Thymus (tissue), 11 donors: ENCODE data around the gene HS6ST3. TPM values are rescaled to one million over a fixed set of nuclear protein-coding genes. Genes with fewer than 3 reads are reported as not detected.

ENCODE experiments used
- DNase-seq, 9 donors: peaks; one replicate each; pipeline ENCODE4 v3.0.0-alpha.2; 2013; ENCODE audit warnings: low spot score in 9 of 9, low read depth in 6 of 9, missing footprints in 1 of 9
- H3K27ac ChIP-seq, 2 donors: one replicate each; pipeline ENCODE4 v1.5.1; 2013; ENCODE audit warnings: control low read depth in 1 of 2, low read depth in 1 of 2, low read length in 1 of 2, mild to moderate bottlenecking in 1 of 2, moderate library complexity in 1 of 2
- H3K27me3 ChIP-seq, 2 donors: one replicate each; pipeline ENCODE4 v1.5.1; 2013; ENCODE audit warnings: low read length in 1 of 2; ENCODE audit not compliant: control insufficient read depth in 2 of 2, insufficient read depth in 1 of 2
- H3K36me3 ChIP-seq, 2 donors: one replicate each; pipeline ENCODE4 v1.5.1; 2013; ENCODE audit warnings: low read length in 1 of 2, mild to moderate bottlenecking in 1 of 2, moderate library complexity in 1 of 2; ENCODE audit not compliant: control insufficient read depth in 2 of 2, insufficient read depth in 2 of 2
- H3K4me1 ChIP-seq, 2 donors: one replicate each; pipeline ENCODE4 v1.5.1; 2013; ENCODE audit warnings: low read length in 2 of 2; ENCODE audit not compliant: control insufficient read depth in 2 of 2, insufficient read depth in 2 of 2
- H3K4me3 ChIP-seq, 2 donors: one replicate each; pipeline ENCODE4 v1.5.1; 2013; ENCODE audit warnings: low read length in 2 of 2, control low read depth in 1 of 2, mild to moderate bottlenecking in 1 of 2
- H3K9me3 ChIP-seq, 2 donors: one replicate each; pipeline ENCODE4 v1.5.1; 2013; ENCODE audit warnings: low read length in 1 of 2, mild to moderate bottlenecking in 1 of 2; ENCODE audit not compliant: control insufficient read depth in 2 of 2, insufficient read depth in 1 of 2
- WGBS: extraction: QIAGEN DNeasy Blood & Tissue Kit; methylation state at CpG from one replicate; pipeline ENCODE4 v1.1.7; 2013; 5-methylcytosine and 5-hydroxymethylcytosine counted together
- polyA plus RNA-seq: library from polyadenylated mRNA; stranded (reverse); fragments of 200-250 nt; gene quantifications from one replicate; pipeline ENCODE4 v1.2.3, GENCODE V29; 2013
- total RNA-seq: library from RNA; stranded (reverse); fragments of 120-200 nt; gene quantifications from one replicate; pipeline ENCODE4 v1.2.4, GENCODE V29; 2013
- donor health status: healthy.

The HS6ST3 gene
- total and polyA plus RNA-seq, 2 donors: 0.05 to 0.07 TPM

GRCh38 chr13:96294930-96295881, 205.3 kb downstream of the HS6ST3 start:
- Histone ChIP-seq H3K27ac (no peak overlapping the region), H3K9me3 (no peaks in the 10 kb centered on the region), H3K4me3 (no peak overlapping the region), H3K4me1 (no peaks in the 10 kb centered on the region), H3K36me3 (no peaks in the 10 kb centered on the region), H3K27me3 (no peaks in the 10 kb centered on the region)
- WGBS: 74% methylated on average over 7 of the region's 7 CpGs
- DNase-seq: no peak

- H3K9me3 ChIP-seq: no peaks in the 10 kb centered on the region
- no peak for DNase-seq
- H3K4me3 ChIP-seq: no peak overlapping the region
- no peak overlapping the region for H3K27ac ChIP-seq
- H3K4me1 ChIP-seq: no peaks in the 10 kb centered on the region
- H3K36me3 ChIP-seq: no peaks in the 10 kb centered on the region
- 83% methylated on average over 3 of the region's 3 CpGs for WGBS
- no peaks in the 10 kb centered on the region for H3K27me3 ChIP-seq
Measured at GRCh38 chr13:96297360-96297759, 207.5 kb downstream of the HS6ST3 start.

- no peak for DNase-seq
- Histone ChIP-seq H3K9me3 (no peaks in the 10 kb centered on the region), H3K4me3 (no peak overlapping the region), H3K36me3 (no peaks in the 10 kb centered on the region), H3K4me1 (no peaks in the 10 kb centered on the region), H3K27ac (no peak overlapping the region), H3K27me3 (no peaks in the 10 kb centered on the region)
- 90% methylated on average over 4 of the region's 4 CpGs for WGBS
Measured at GRCh38 chr13:96299235-96299634, 209.3 kb downstream of the HS6ST3 start.

GRCh38 chr13:96308568-96308967, 218.7 kb downstream of the HS6ST3 start:
- DNase-seq: no peak
- WGBS: 94% methylated on average over 3 of the region's 3 CpGs
- Histone ChIP-seq H3K9me3 (no peaks in the 10 kb centered on the region), H3K27ac (no peak overlapping the region), H3K4me3 (no peak overlapping the region), H3K36me3 (no peaks in the 10 kb centered on the region), H3K4me1 (no peaks in the 10 kb centered on the region), H3K27me3 (no peaks in the 10 kb centered on the region)

GRCh38 chr13:96314974-96315373, 225.1 kb downstream of the HS6ST3 start:
- Histone ChIP-seq H3K9me3 (no peaks in the 10 kb centered on the region), H3K27ac (no peak overlapping the region), H3K4me3 (no peak overlapping the region), H3K4me1 (no peaks in the 10 kb centered on the region), H3K27me3 (no peaks in the 10 kb centered on the region), H3K36me3 (no peaks in the 10 kb centered on the region)
- WGBS: 87% methylated on average over 1 of the region's 1 CpG
- no peak for DNase-seq

- peaks cover 0 to 15% of the 10 kb centered on the region in 2 donors for H3K9me3 ChIP-seq
- H3K27me3 ChIP-seq: no peaks in the 10 kb centered on the region
- H3K27ac ChIP-seq: no peak overlapping the region
- WGBS: 94% methylated on average over 4 of the region's 4 CpGs
- DNase-seq: no peak
- no peaks in the 10 kb centered on the region for H3K36me3 ChIP-seq
- no peaks in the 10 kb centered on the region for H3K4me1 ChIP-seq
- H3K4me3 ChIP-seq: no peak overlapping the region
Measured at GRCh38 chr13:96338030-96338429, 248.1 kb downstream of the HS6ST3 start.

- Histone ChIP-seq H3K27ac (no peak overlapping the region), H3K27me3 (no peaks in the 10 kb centered on the region), H3K4me1 (no peaks in the 10 kb centered on the region), H3K9me3 (peaks cover 0 to 6% of the 10 kb centered on the region in 2 donors), H3K4me3 (no peak overlapping the region), H3K36me3 (no peaks in the 10 kb centered on the region)
- WGBS: 94% methylated on average over 3 of the region's 3 CpGs
- no peak for DNase-seq
Measured at GRCh38 chr13:96342286-96342685, 252.4 kb downstream of the HS6ST3 start.

- H3K4me1 ChIP-seq: no peaks in the 10 kb centered on the region
- H3K4me3 ChIP-seq: no peak overlapping the region
- no peaks in the 10 kb centered on the region for H3K36me3 ChIP-seq
- H3K27me3 ChIP-seq: no peaks in the 10 kb centered on the region
- H3K27ac ChIP-seq: no peak overlapping the region
- no peak for DNase-seq
- peaks cover 0 to 6% of the 10 kb centered on the region in 2 donors for H3K9me3 ChIP-seq
- WGBS: 86% methylated on average over 4 of the region's 4 CpGs
Measured at GRCh38 chr13:96342852-96343465, 253.1 kb downstream of the HS6ST3 start.

GRCh38 chr13:96346921-96347320, 257.0 kb downstream of the HS6ST3 start:
- no peaks in the 10 kb centered on the region for H3K4me1 ChIP-seq
- no peaks in the 10 kb centered on the region for H3K9me3 ChIP-seq
- H3K27me3 ChIP-seq: no peaks in the 10 kb centered on the region
- H3K36me3 ChIP-seq: no peaks in the 10 kb centered on the region
- H3K27ac ChIP-seq: no peak overlapping the region
- no peak for DNase-seq
- WGBS: 97% methylated on average over 4 of the region's 4 CpGs
- H3K4me3 ChIP-seq: no peak overlapping the region
